SU-DHL-6 (cell line): Measurements from ENCODE around the gene PGAM2.

Experiments used
- EZH2phosphoT487 ChIP-seq: fragments of 200-600 bp; sonication (generic), shearing (Covaris generic); conservative IDR thresholded peaks from 2 replicates; pipeline ENCODE4 v1.6.1; 2018; ENCODE audit warnings: mild to moderate bottlenecking, antibody characterized with exemption, low read length, moderate library complexity, mixed read lengths
- TF ChIP-seq, protein P1 (sequence below): fragments of 200-600 bp; sonication (generic); IDR thresholded peaks from one replicate; pipeline ENCODE4 v1.5.1; 2017; ENCODE audit warnings: antibody characterized with exemption, mild to moderate bottlenecking, low read length, moderate library complexity; ENCODE audit not compliant: insufficient read depth, poor library complexity, severe bottlenecking

DNA sequence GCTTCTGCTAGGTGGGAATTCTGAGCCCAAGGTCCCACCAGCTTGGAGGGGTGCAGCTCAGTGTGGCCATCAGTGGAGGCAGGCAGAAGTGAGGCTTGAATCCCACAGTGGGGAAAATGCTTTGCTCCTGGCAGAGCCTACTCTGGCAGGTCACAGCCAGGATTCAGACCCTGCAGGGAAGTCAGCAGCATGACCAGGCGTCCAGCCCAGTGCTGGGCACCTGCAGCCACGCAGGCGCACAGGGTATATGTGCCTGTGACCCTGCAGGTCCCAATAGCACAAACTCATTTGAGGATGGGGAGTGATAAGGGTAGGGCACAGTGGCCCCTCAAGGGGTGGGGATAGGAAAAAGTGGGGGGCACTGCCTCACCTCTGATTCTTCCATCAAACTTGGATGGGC lies 30.4 kb upstream of the PGAM2 start:
- TF ChIP-seq, protein P1, sequence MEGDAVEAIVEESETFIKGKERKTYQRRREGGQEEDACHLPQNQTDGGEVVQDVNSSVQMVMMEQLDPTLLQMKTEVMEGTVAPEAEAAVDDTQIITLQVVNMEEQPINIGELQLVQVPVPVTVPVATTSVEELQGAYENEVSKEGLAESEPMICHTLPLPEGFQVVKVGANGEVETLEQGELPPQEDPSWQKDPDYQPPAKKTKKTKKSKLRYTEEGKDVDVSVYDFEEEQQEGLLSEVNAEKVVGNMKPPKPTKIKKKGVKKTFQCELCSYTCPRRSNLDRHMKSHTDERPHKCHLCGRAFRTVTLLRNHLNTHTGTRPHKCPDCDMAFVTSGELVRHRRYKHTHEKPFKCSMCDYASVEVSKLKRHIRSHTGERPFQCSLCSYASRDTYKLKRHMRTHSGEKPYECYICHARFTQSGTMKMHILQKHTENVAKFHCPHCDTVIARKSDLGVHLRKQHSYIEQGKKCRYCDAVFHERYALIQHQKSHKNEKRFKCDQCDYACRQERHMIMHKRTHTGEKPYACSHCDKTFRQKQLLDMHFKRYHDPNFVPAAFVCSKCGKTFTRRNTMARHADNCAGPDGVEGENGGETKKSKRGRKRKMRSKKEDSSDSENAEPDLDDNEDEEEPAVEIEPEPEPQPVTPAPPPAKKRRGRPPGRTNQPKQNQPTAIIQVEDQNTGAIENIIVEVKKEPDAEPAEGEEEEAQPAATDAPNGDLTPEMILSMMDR = no peak
- no peak for TF ChIP-seq EZH2phosphoT487
